Stimulated activated memory B cell treated with anti-CD40 and anti-IgM and Interleukin-4, amounts not matched to agents 10 μg/mL and 1 μg/mL and 100 μg/mL, for 72 hours (primary cell): ENCODE measurements around the gene TMEM178B.

Experiments
- ATAC-seq: fragments of 150-1000 bp; cut with Tn5 transposase; 2 replicates; pipeline ENCODE4 v1.10.0; 2021
- H3K27ac Mint-ChIP-seq: one replicate; pipeline ENCODE4 v1.8.0; 2022; ENCODE audit warnings: mild to moderate bottlenecking, mixed read lengths
- H3K27me3 Mint-ChIP-seq: one replicate; pipeline ENCODE4 v1.8.0; 2022; ENCODE audit warnings: mixed read lengths
- H3K36me3 Mint-ChIP-seq: one replicate; pipeline ENCODE4 v1.8.0; 2022; ENCODE audit warnings: mixed read lengths
- H3K4me1 Mint-ChIP-seq: one replicate; pipeline ENCODE4 v1.8.0; 2022; ENCODE audit warnings: mixed read lengths
- H3K4me3 Mint-ChIP-seq: one replicate; pipeline ENCODE4 v1.8.0; 2022; ENCODE audit warnings: mild to moderate bottlenecking, moderate library complexity, mixed read lengths
- H3K9me3 Mint-ChIP-seq: one replicate; pipeline ENCODE4 v1.8.0; 2022; ENCODE audit warnings: mixed read lengths

The TMEM178B gene

GRCh38 chr7:141359262-141359661, 285.4 kb downstream of the TMEM178B start:
- Mint-ChIP-seq H3K27me3 (peaks cover 20% of the 10 kb centered on the region), H3K9me3 (peaks cover 9% of the 10 kb centered on the region), H3K4me3 (no peak overlapping the region), H3K36me3 (no peaks in the 10 kb centered on the region), H3K27ac (no peak overlapping the region), H3K4me1 (no peaks in the 10 kb centered on the region)
- no peak for ATAC-seq

DNA sequence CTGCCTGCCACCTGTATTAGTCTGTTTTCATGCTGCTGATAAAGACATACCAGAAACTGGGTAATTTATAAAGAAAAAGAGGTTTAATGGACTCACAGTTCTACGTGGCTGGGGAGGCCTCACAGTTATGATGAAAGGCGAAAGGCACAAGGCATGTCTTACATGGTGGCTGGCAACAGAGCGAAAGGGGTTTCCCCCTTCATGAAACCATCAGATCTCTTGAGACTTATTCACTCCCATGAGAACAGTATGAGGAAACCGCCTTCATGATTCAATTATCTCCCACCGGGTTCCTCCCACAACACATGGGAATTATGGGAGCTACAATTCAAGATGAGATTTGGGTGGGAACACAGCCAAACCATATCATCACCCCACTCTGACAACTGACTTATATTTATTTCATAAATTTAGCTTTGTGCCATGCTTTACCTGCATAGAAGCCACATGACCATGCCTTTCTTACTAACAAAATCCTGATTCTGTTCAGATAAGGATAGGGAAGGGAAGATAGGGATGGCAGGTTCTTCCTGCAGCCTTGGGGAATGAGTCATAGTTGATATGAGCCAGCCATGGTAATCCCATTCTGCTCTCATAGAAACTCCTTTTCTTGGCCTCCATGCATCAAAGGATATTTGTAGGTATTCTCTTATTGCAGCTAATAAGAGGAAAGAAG, 286.0 kb downstream of the TMEM178B start:
- no peaks in the 10 kb centered on the region for H3K36me3 Mint-ChIP-seq
- no peaks in the 10 kb centered on the region for H3K4me1 Mint-ChIP-seq
- H3K9me3 Mint-ChIP-seq: peaks cover 9% of the 10 kb centered on the region
- peaks cover 20% of the 10 kb centered on the region for H3K27me3 Mint-ChIP-seq
- H3K27ac Mint-ChIP-seq: no peak overlapping the region
- no peak overlapping the region for H3K4me3 Mint-ChIP-seq
- no peak for ATAC-seq

- peaks cover 9% of the 10 kb centered on the region for H3K9me3 Mint-ChIP-seq
- no peak for ATAC-seq
- no peak overlapping the region for H3K4me3 Mint-ChIP-seq
- H3K27me3 Mint-ChIP-seq: peaks cover 20% of the 10 kb centered on the region
- no peaks in the 10 kb centered on the region for H3K36me3 Mint-ChIP-seq
- no peaks in the 10 kb centered on the region for H3K4me1 Mint-ChIP-seq
- H3K27ac Mint-ChIP-seq: no peak overlapping the region
Measured at GRCh38 chr7:141360416-141360760, 286.5 kb downstream of the TMEM178B start.

DNA sequence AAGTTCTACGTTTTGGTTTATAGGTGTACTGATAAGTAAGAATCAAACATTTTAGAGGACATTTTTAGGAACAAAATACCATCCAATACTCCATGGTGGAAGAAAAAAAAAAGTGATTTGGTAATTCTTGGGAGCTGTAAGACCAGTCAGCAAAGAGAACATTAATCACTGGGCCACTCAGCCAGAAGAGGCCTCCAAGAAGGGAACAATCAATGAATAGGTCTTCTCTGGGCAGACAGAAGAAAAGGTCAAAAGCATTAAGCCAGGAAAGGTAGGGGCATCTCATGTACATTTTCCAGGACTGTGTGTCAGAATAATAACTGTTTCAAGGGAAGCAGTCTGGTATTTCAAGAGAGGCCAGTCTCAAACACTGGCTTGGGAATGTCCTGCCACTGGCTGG, 286.9 kb downstream of the TMEM178B start:
- no peak for ATAC-seq
- H3K4me3 Mint-ChIP-seq: no peak overlapping the region
- no peaks in the 10 kb centered on the region for H3K36me3 Mint-ChIP-seq
- peaks cover 8% of the 10 kb centered on the region for H3K9me3 Mint-ChIP-seq
- H3K27ac Mint-ChIP-seq: no peak overlapping the region
- H3K4me1 Mint-ChIP-seq: no peaks in the 10 kb centered on the region
- H3K27me3 Mint-ChIP-seq: peaks cover 20% of the 10 kb centered on the region

GRCh38 chr7:141361479-141361878, 287.6 kb downstream of the TMEM178B start:
- Mint-ChIP-seq H3K36me3 (no peaks in the 10 kb centered on the region), H3K27ac (no peak overlapping the region), H3K4me3 (no peak overlapping the region), H3K9me3 (peaks cover 7% of the 10 kb centered on the region), H3K27me3 (peaks cover 20% of the 10 kb centered on the region), H3K4me1 (no peaks in the 10 kb centered on the region)
- ATAC-seq: no peak

DNA sequence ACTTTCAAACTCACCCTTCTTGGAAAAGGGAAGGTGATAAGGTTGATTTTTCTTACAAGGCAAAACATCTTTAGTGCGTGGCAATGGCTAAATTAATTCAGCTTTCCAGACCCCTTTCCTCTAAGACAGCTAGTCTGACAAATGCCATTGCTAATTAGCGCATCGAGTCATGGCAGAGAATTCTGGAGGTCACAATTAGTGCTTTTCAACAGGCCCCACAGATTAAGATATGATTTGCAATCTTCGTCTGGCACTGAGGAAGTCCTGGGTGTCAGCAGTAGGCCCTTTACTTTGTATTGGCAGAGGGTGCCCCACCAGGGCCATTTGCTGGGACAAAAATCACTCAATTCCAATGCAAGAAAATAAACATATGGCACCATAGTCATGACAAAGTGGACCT, 288.1 kb downstream of the TMEM178B start:
- ATAC-seq: no peak
- peaks cover 7% of the 10 kb centered on the region for H3K9me3 Mint-ChIP-seq
- H3K4me1 Mint-ChIP-seq: no peaks in the 10 kb centered on the region
- H3K4me3 Mint-ChIP-seq: no peak overlapping the region
- H3K27ac Mint-ChIP-seq: no peak overlapping the region
- H3K27me3 Mint-ChIP-seq: peaks cover 18% of the 10 kb centered on the region
- H3K36me3 Mint-ChIP-seq: no peaks in the 10 kb centered on the region

DNA sequence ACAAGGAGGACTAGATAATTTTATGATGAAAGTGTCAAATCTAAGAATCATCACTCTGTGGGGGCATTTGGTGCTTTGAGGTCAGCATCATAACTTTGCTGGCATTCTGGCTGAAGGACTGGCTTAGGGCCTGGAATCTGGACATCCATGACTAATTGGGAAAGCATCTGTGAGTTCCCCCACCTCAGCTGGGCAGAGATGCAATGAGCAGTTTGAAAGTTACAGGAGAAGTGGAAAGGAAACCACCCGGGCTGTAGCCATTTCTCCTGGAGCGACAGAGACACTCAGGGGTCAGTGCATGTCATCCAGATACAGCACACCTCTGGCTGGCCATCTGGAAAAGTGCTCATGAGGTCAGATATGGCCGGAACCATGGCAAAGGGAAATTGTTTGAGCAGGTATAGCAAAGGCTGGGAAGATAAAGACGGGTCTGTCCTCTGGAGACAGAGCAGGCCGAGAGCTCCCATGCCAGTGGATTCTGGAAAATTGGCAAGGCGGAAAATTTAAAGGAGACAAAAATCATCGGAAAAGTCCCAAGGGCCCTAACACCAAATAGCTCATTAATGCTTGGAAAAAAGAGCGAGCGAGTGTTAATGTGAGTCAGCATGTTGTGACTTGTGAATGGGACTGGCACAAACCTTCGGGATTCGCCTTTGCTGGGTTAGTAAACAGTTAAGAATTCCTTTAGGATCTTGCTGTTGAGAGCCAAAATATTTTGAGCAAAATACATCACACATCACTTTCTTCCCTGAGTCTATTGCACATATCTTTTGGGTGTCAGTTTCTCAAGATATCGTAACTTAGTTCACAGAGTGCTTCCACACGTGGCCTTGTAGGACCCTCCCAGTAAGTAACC, 288.9 kb downstream of the TMEM178B start:
- Mint-ChIP-seq H3K4me3 (no peak overlapping the region), H3K4me1 (no peaks in the 10 kb centered on the region), H3K36me3 (no peaks in the 10 kb centered on the region), H3K27ac (no peak overlapping the region), H3K27me3 (peaks cover 11% of the 10 kb centered on the region), H3K9me3 (peaks cover 4% of the 10 kb centered on the region)
- ATAC-seq: no peak

- H3K4me3 Mint-ChIP-seq: no peak overlapping the region
Measured at GRCh38 chr7:141363748-141364147, 289.9 kb downstream of the TMEM178B start.

GRCh38 chr7:141366091-141366621, 292.3 kb downstream of the TMEM178B start:
- H3K27ac Mint-ChIP-seq: no peak overlapping the region
- no peaks in the 10 kb centered on the region for H3K4me1 Mint-ChIP-seq
- H3K36me3 Mint-ChIP-seq: no peaks in the 10 kb centered on the region
- H3K4me3 Mint-ChIP-seq: no peak overlapping the region
- no peaks in the 10 kb centered on the region for H3K9me3 Mint-ChIP-seq
- no peaks in the 10 kb centered on the region for H3K27me3 Mint-ChIP-seq
- no peak for ATAC-seq

More at GRCh38 chr7:141363748-141364147, 289.9 kb downstream of the TMEM178B start:
- peaks cover 4% of the 10 kb centered on the region for H3K9me3 Mint-ChIP-seq
- no peaks in the 10 kb centered on the region for H3K4me1 Mint-ChIP-seq
- peaks cover 2% of the 10 kb centered on the region for H3K27me3 Mint-ChIP-seq
- H3K27ac Mint-ChIP-seq: no peak overlapping the region
- no peaks in the 10 kb centered on the region for H3K36me3 Mint-ChIP-seq
- no peak for ATAC-seq

- no peaks in the 10 kb centered on the region for H3K36me3 Mint-ChIP-seq
- no peaks in the 10 kb centered on the region for H3K4me1 Mint-ChIP-seq
- no peak overlapping the region for H3K4me3 Mint-ChIP-seq
- no peaks in the 10 kb centered on the region for H3K27me3 Mint-ChIP-seq
- no peaks in the 10 kb centered on the region for H3K9me3 Mint-ChIP-seq
- no peak overlapping the region for H3K27ac Mint-ChIP-seq
- ATAC-seq: no peak
Measured at GRCh38 chr7:141369422-141369821, 295.6 kb downstream of the TMEM178B start.

DNA sequence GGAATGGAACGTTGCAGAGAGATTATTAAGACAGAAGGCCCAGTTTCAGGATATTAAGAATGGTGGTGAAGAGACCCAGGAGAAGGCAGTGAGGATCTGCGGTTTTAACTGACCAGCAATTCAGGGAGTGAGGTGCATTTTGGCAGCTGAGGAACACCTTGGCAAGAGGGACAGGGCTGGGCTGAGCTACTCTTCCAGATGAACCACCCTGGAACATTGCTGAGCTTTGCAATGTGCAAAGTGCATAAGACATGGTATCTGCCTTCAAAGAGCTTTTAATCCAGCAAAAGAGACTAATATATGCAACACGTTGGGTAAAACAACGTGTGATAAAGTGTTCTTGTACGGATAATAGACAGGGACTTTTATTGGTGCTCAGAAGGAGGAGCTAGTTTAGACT, 296.3 kb downstream of the TMEM178B start:
- no peaks in the 10 kb centered on the region for H3K9me3 Mint-ChIP-seq
- H3K27me3 Mint-ChIP-seq: no peaks in the 10 kb centered on the region
- H3K36me3 Mint-ChIP-seq: no peaks in the 10 kb centered on the region
- ATAC-seq: no peak
- no peaks in the 10 kb centered on the region for H3K4me1 Mint-ChIP-seq
- no peak overlapping the region for H3K4me3 Mint-ChIP-seq
- H3K27ac Mint-ChIP-seq: no peak overlapping the region

GRCh38 chr7:141370650-141371049, 296.8 kb downstream of the TMEM178B start:
- Mint-ChIP-seq H3K36me3 (no peaks in the 10 kb centered on the region), H3K4me3 (no peak overlapping the region), H3K27ac (no peak overlapping the region), H3K9me3 (no peaks in the 10 kb centered on the region), H3K27me3 (no peaks in the 10 kb centered on the region), H3K4me1 (no peaks in the 10 kb centered on the region)
- ATAC-seq: no peak

DNA sequence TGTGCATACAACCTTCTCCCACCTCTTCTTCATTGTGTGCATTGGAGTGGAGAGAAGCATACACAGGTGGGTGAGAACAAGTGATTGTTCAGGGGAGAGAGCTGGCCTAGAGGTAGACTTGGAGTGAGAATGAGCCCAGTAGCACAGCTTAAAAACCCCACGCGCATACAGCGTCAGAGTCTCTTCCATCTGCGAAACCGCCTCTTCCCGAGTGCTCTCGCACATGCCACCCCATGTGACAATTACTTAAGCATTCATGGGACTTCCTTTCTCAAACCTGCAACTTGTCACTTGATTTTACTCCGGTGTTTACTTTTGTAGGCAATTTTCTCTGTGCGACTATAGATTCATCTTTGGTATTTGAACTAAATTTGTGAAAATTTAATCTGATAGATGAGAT, 300.6 kb downstream of the TMEM178B start:
- Mint-ChIP-seq H3K4me3 (no peak overlapping the region), H3K27ac (no peak overlapping the region), H3K4me1 (no peaks in the 10 kb centered on the region), H3K27me3 (no peaks in the 10 kb centered on the region), H3K36me3 (no peaks in the 10 kb centered on the region), H3K9me3 (no peaks in the 10 kb centered on the region)
- ATAC-seq: no peak

GRCh38 chr7:141375442-141375841, 301.6 kb downstream of the TMEM178B start:
- no peaks in the 10 kb centered on the region for H3K36me3 Mint-ChIP-seq
- no peak for ATAC-seq
- H3K4me1 Mint-ChIP-seq: no peaks in the 10 kb centered on the region
- H3K9me3 Mint-ChIP-seq: no peaks in the 10 kb centered on the region
- H3K4me3 Mint-ChIP-seq: no peak overlapping the region
- no peak overlapping the region for H3K27ac Mint-ChIP-seq
- H3K27me3 Mint-ChIP-seq: no peaks in the 10 kb centered on the region

GRCh38 chr7:141377906-141378305, 304.0 kb downstream of the TMEM178B start:
- Mint-ChIP-seq H3K36me3 (no peaks in the 10 kb centered on the region), H3K27ac (no peak overlapping the region), H3K4me1 (no peaks in the 10 kb centered on the region), H3K4me3 (no peak overlapping the region), H3K9me3 (no peaks in the 10 kb centered on the region), H3K27me3 (no peaks in the 10 kb centered on the region)
- no peak for ATAC-seq

DNA sequence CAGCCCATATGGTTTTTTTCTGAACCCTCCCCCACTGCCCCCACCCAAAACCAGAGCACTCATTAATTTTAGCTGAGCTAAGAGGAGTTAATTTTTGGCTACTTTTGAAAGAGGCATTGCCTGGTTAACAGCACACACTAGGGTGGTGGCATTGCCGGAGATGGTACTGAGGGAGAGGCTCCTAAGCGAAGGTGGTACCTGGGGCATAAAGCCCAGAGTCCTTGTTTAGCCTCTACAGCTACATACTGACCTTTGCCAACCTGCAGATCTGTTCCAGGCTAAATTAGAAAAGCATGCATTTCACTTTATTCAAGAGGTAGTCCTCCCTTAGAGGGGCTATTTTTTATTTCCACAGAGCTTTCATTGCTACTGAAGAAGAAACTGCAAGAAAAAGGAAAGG, 304.5 kb downstream of the TMEM178B start:
- H3K36me3 Mint-ChIP-seq: no peaks in the 10 kb centered on the region
- no peaks in the 10 kb centered on the region for H3K27me3 Mint-ChIP-seq
- H3K9me3 Mint-ChIP-seq: no peaks in the 10 kb centered on the region
- H3K4me1 Mint-ChIP-seq: no peaks in the 10 kb centered on the region
- H3K27ac Mint-ChIP-seq: no peak overlapping the region
- no peak overlapping the region for H3K4me3 Mint-ChIP-seq
- ATAC-seq: no peak
